NCI-H748 (cell line): ENCODE data around the gene GIMAP8.
A peak's percentile ranks its signal among the peaks of the same experiment; 100 is the strongest.
"Not testable (repeated sequence)": the region's sequence is repeated elsewhere in the genome, so short reads cannot be mapped to it uniquely, and the experiment has no call there.

Experiments
- DNase-seq: peaks from one replicate; lab custom pipeline; 2025; ENCODE audit not compliant: unreplicated experiment; lab: John Stamatoyannopoulos, UW

GIMAP8 gene

DNA sequence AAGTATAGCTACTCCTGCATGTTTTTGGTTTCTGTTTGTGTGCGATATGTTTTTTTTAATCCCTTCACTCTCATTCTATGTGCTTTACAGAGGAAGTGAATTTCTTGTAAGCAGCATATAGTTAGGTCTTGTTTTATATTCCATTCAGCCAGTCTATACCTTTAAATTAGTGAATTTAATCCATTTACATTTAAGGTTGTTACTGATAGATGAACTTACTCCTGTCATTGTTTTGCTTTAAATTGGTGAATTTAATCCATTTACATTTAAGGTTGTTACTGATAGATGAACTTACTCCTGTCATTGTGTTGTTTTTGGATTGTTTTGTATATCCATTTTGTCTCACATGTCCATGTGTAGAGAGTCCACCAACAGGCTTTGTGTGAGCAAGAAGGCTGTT, 11.1 kb downstream of the GIMAP8 start:
- no peak for DNase-seq

GRCh38 chr7:150462413-150462812, 12.0 kb downstream of the GIMAP8 start:
- no peak for DNase-seq

DNA sequence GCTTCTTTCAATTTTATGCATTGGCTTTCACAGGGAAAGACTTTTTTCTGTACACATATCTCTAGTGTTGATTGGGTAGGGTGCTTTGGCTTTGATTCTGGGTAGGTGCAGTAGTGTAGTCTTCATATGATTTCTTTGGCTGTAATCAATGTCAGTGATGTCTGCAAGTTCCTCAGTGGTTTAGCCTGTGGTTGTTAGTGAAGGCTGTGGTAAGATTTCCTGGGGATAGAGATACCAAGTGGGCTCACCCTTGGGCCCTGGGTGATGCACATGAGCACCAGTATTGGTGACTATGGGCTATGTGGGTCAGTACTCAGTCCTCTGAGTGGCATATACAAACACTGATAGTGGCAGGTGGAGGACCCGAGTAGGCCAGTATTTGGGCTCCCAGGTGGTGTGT, 13.0 kb downstream of the GIMAP8 start:
- DNase-seq, result no peak

DNA sequence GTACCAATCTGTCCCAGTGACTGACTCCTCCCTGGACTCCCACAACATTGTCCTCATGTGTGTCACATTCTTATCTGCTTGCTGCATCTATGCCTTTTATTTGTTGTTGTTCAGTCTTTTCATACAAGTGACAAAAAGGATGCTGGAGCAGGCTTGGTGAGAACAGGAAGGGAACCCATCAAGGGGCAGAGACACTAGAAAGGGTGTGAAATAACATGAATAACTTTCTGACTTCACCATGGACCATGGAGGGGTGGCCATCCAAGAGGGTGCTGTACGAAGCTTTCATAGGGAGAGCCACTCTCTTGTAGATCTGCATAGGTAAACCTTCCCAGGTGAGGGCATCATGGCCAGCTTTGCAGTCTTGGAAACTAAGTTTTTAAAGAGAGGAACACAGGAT, 14.5 kb downstream of the GIMAP8 start:
- DNase-seq, result no peak

DNA sequence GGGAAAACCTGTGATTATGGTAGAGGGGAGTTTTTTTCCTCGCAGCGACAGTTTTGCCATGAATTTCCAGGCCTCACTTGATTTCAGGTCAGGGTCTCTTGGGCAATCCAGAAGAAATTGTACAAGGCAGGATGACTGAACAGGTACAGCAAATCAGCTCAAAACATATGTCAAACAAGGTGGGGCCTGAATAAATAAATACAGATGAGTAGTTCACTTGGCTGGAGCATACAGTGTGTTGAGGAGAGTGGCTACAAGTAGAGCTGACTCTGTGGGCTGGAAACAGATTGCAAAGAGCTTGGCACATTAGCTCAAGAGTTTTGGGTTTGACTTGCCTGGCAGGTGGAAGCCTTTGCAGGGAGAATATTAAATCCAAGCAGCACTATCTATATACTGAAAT, 15.0 kb downstream of the GIMAP8 start:
- DNase-seq, result no peak

DNA sequence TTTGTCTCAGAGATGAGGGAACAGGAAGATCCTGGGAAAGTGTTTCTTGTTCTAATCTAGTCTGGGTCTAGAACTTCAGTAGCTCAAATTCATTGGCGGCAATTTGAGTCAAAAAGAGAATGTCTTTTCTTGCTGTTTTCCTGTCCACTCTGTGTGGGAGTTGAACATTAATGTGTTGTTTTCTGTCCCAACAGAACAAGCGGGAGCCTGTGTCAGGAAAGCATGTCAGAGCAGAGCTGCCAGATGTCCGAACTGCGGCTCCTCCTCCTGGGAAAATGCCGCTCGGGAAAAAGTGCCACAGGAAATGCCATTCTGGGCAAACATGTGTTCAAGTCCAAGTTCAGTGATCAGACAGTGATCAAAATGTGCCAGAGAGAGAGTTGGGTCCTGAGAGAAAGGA, 16.0 kb downstream of the GIMAP8 start:
- no peak for DNase-seq

DNA sequence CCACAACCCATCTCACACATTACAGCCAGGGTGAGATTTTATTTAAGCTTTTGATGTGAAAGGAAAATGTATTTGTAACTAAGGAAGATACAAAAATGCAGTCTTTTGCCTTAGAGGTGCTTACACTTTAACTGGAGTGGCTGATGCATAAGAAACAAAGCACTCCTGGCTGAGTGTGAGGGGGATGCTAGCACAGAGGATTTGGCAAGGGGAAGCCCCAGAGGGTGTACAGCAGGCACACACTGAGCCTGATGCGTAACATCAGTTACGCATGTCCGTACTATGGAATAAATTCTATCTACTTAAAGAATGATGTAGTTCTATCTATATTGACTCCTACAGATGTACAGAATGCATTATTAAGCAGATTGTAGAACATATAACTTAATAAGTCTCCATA, 17.8 kb downstream of the GIMAP8 start:
- no peak for DNase-seq

DNA sequence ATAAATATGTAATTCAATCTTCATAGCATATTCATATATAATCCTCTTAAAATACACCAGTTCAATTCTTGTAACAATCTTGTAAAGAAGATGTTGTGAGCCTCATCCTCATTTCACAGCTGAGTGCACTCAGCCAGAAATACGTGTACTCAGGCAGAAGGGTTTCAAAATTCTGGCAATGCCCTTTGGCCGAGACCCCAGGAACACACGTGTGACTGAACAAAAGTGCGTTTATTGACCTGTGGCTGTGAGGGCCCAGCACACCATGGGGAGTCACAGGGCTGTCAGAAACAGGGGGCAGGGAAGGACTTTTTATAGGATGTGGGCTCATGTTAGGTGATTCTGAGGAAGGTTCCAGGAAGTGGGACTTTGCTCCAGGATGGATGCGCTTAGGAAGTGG, 21.5 kb downstream of the GIMAP8 start:
- no peak for DNase-seq

GRCh38 chr7:150473902-150474301, 23.5 kb downstream of the GIMAP8 start:
- DNase-seq, result no peak

- no peak for DNase-seq
Measured at GRCh38 chr7:150476285-150476684, 25.9 kb downstream of the GIMAP8 start.

- no peak for DNase-seq
Measured at GRCh38 chr7:150476819-150477631, 26.6 kb downstream of the GIMAP8 start.

DNA sequence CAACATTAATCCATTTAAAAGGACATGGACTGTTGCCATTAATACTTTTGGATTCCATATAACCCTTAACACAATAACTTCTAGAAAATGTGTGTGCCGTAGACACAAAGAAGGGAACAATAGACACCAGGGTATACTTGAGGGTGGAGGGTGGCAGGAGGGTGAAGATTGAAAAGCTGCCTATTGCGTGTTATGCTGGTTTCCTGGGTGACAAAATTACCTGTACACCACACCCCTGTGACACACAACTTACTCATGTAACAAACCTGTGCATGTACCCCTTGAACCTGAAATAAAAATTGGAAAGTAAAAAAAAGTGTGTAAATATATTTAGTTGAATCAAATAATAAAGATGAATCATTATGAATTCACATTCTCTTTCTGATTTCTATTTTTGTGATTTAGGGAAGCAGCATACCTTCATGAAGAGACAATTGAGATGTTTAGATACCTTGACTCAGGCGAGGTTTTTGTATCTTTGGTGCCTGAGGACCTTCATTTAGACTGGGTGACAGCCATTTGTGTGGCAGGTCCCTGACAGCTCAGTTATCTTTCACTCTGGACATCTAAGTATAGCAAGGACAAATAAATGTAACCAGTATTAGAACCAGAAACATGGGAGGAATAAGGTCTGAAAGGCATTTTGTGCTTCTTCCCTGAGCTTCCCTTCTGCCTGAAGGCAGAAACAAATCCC, 28.7 kb downstream of the GIMAP8 start:
- DNase-seq, result peak; percentile 58

GRCh38 chr7:150481186-150481920, 30.9 kb downstream of the GIMAP8 start:
- no peak for DNase-seq

DNA sequence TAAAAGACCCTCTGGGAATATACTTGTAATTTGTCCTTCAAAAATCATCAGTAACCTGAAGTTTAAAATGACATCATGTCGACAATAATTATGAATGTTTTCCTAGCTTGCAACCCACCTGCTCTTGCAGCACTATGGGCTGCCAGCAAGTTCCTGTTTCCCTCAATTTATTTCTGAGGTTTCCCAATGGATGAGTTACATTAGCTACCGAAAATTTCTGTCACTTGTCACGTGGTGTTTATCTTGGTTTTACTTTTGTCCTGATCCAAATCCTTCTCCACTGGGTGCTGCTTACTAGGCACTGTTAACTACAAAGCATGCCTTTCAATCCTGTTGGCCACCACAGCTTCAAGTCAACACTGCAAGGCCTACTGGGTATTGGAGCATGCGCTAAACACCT, 31.5 kb downstream of the GIMAP8 start:
- DNase-seq, result no peak

GRCh38 chr7:150483514-150483913, 33.1 kb downstream of the GIMAP8 start:
- not testable (repeated sequence) for DNase-seq

- not testable (repeated sequence) for DNase-seq
Measured at GRCh38 chr7:150484071-150484470, 33.6 kb downstream of the GIMAP8 start.

GRCh38 chr7:150487625-150488024, 37.2 kb downstream of the GIMAP8 start:
- no peak for DNase-seq

- DNase-seq, result no peak
Measured at GRCh38 chr7:150489782-150490181, 39.4 kb downstream of the GIMAP8 start.

GRCh38 chr7:150493442-150493841, 43.0 kb downstream of the GIMAP8 start:
- DNase-seq, result not testable (repeated sequence)

DNA sequence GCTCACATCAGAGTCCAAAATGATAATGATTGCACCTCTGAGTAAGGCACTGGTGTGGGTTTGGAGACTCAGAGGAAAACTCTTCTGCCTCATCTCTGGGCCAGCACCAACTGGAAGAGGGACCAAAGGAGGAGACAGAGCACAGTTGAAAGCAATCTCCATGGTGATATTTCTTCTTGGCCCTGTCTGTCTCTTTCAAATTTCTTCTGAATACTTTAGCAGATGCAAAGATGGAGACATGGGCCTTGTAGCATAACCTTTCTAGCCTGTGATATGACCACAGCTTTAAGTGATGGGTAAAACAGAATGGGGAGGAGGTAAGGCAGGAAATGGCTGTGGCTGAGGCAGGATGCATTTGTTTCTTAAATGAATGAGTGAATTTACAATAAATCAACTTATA, 52.1 kb downstream of the GIMAP8 start:
- no peak for DNase-seq

DNA sequence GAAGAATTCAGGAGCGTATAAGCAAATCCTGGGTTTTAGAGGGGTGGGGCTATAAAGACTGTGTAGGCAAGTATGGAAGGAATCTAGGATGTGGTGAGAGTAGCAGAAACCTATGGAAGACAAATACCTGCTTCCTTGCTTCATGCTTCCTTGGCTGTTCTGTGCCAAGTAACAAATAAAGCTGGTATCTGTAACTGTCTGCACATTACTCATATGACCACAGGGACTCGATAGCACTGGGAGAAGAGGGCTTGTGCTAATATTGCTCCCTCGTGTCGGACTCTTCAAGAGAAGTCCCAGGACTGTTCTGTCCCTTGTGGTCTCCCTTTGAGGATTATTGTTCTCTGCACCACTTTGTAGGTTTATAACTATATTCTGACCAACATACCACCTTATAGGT, 52.7 kb downstream of the GIMAP8 start:
- DNase-seq, result no peak

- no peak for DNase-seq
Measured at GRCh38 chr7:150503581-150503980, 53.2 kb downstream of the GIMAP8 start.
